ENCODE measurements around the gene B4GALNT3. TPM values are rescaled to one million over a fixed set of nuclear protein-coding genes. Genes with fewer than 3 reads are reported as not detected.

The B4GALNT3 gene
- total and polyA plus RNA-seq, 2 experiments from 2014 or later: 2.8 to 15.8 TPM

DNA sequence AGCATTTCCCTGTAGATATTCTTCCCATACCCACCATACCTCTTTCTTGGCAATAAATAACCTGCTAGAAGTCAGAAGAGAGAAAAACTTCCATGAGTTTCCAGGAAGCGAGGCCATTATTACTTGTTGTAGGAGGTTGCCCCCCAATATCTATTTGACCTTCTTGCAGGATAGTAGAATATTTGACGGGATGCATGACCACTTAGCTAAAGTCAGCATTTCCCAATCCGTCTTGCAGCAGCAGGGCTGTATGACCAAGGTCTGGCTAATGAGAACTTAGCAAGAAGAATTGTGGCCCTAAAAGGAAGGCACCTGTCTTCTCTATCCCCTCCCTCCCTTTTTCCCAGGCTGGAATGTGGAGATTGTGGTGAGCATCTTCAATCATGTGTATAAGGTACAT lies 152.0 kb downstream of the B4GALNT3 start (continued):
- TF ChIP-seq, protein P1, sequence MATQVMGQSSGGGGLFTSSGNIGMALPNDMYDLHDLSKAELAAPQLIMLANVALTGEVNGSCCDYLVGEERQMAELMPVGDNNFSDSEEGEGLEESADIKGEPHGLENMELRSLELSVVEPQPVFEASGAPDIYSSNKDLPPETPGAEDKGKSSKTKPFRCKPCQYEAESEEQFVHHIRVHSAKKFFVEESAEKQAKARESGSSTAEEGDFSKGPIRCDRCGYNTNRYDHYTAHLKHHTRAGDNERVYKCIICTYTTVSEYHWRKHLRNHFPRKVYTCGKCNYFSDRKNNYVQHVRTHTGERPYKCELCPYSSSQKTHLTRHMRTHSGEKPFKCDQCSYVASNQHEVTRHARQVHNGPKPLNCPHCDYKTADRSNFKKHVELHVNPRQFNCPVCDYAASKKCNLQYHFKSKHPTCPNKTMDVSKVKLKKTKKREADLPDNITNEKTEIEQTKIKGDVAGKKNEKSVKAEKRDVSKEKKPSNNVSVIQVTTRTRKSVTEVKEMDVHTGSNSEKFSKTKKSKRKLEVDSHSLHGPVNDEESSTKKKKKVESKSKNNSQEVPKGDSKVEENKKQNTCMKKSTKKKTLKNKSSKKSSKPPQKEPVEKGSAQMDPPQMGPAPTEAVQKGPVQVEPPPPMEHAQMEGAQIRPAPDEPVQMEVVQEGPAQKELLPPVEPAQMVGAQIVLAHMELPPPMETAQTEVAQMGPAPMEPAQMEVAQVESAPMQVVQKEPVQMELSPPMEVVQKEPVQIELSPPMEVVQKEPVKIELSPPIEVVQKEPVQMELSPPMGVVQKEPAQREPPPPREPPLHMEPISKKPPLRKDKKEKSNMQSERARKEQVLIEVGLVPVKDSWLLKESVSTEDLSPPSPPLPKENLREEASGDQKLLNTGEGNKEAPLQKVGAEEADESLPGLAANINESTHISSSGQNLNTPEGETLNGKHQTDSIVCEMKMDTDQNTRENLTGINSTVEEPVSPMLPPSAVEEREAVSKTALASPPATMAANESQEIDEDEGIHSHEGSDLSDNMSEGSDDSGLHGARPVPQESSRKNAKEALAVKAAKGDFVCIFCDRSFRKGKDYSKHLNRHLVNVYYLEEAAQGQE (IDR thresholded peaks at IDR 0.05; ENCODE audit: unreplicated experiment): no peak
- TF ChIP-seq CREB1 (CRISPR knock-in tag; IDR thresholded peaks at IDR 0.05; ENCODE audit: low read depth): no peak
- TF ChIP-seq EZH2phosphoT487 (IDR thresholded peaks at IDR 0.05; ENCODE audit: unreplicated experiment): no peak
- no peak for TF ChIP-seq JUNB (IDR thresholded peaks at IDR 0.05; ENCODE audit: unreplicated experiment)
- no peak for TF ChIP-seq EZH2 (IDR thresholded peaks at IDR 0.05; ENCODE audit: low read depth, unreplicated experiment)
- TF ChIP-seq, protein P2, sequence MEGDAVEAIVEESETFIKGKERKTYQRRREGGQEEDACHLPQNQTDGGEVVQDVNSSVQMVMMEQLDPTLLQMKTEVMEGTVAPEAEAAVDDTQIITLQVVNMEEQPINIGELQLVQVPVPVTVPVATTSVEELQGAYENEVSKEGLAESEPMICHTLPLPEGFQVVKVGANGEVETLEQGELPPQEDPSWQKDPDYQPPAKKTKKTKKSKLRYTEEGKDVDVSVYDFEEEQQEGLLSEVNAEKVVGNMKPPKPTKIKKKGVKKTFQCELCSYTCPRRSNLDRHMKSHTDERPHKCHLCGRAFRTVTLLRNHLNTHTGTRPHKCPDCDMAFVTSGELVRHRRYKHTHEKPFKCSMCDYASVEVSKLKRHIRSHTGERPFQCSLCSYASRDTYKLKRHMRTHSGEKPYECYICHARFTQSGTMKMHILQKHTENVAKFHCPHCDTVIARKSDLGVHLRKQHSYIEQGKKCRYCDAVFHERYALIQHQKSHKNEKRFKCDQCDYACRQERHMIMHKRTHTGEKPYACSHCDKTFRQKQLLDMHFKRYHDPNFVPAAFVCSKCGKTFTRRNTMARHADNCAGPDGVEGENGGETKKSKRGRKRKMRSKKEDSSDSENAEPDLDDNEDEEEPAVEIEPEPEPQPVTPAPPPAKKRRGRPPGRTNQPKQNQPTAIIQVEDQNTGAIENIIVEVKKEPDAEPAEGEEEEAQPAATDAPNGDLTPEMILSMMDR (conservative IDR thresholded peaks at IDR 0.05; ENCODE audit: low read depth in 2 of 2): no peak
- TF ChIP-seq, protein P3, sequence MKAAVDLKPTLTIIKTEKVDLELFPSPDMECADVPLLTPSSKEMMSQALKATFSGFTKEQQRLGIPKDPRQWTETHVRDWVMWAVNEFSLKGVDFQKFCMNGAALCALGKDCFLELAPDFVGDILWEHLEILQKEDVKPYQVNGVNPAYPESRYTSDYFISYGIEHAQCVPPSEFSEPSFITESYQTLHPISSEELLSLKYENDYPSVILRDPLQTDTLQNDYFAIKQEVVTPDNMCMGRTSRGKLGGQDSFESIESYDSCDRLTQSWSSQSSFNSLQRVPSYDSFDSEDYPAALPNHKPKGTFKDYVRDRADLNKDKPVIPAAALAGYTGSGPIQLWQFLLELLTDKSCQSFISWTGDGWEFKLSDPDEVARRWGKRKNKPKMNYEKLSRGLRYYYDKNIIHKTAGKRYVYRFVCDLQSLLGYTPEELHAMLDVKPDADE (IDR thresholded peaks at IDR 0.05): no peak
- no peak for TF ChIP-seq ZNF114 (CRISPR knock-in tag; IDR thresholded peaks at IDR 0.05)

DNA sequence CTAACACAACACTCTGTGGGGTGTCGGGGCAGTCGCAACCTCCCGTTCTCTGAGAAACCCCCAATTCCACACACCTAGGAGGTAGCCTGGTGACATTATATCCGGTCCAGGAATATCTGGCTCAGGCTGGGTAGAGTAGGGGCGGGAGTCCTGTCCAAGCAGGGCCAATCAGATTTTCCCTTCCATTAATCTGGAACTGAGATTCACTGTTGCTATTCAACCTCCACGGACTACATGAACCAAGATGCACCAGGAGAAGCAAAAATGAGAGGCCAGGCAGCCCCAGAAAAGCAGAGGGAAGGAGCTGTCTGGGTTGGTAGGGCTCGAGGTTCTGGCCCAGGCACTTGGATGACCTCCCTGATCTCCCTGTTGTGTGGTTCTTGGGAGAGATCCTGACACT lies 152.6 kb downstream of the B4GALNT3 start:
- H3K36me3 Mint-ChIP-seq (ENCODE audit: low read depth): no peaks in the 10 kb centered on the region
- no peaks in the 10 kb centered on the region for H3K9me3 Mint-ChIP-seq
- Histone ChIP-seq H3K4me3 (no peak overlapping the region), H3K4me2 (no peak overlapping the region), H3K36me3 (ENCODE audit: insufficient read depth) (no peaks in the 10 kb centered on the region), H3K27ac (ENCODE audit: low read depth) (no peak overlapping the region), H3K79me2 (replicated peaks; ENCODE audit: insufficient read depth) (no peaks in the 10 kb centered on the region), H2AFZ (no peak overlapping the region), H3K4me1 (ENCODE audit: insufficient read depth) (no peaks in the 10 kb centered on the region), H3K27me3 (ENCODE audit: insufficient read depth) (no peaks in the 10 kb centered on the region), H4K20me1 (replicated peaks; ENCODE audit: insufficient read depth) (no peaks in the 10 kb centered on the region), H3K9me2 (ENCODE audit: insufficient read depth) (no peaks in the 10 kb centered on the region), H3F3A (replicated peaks; ENCODE audit: low read depth) (no peaks in the 10 kb centered on the region)
- ATAC-seq (peak; percentile 53), DNase-seq (ENCODE audit: low spot score) (peak; percentile 24)
- H3K4me3 Mint-ChIP-seq: no peak overlapping the region
- H3K27ac Mint-ChIP-seq: no peak overlapping the region
- H3K4me1 Mint-ChIP-seq: peaks cover 6% of the 10 kb centered on the region
- peaks cover 4% of the 10 kb centered on the region for H3K27me3 Mint-ChIP-seq (ENCODE audit: insufficient read depth, low read depth, poor library complexity)
- TF ChIP-seq, protein P4, sequence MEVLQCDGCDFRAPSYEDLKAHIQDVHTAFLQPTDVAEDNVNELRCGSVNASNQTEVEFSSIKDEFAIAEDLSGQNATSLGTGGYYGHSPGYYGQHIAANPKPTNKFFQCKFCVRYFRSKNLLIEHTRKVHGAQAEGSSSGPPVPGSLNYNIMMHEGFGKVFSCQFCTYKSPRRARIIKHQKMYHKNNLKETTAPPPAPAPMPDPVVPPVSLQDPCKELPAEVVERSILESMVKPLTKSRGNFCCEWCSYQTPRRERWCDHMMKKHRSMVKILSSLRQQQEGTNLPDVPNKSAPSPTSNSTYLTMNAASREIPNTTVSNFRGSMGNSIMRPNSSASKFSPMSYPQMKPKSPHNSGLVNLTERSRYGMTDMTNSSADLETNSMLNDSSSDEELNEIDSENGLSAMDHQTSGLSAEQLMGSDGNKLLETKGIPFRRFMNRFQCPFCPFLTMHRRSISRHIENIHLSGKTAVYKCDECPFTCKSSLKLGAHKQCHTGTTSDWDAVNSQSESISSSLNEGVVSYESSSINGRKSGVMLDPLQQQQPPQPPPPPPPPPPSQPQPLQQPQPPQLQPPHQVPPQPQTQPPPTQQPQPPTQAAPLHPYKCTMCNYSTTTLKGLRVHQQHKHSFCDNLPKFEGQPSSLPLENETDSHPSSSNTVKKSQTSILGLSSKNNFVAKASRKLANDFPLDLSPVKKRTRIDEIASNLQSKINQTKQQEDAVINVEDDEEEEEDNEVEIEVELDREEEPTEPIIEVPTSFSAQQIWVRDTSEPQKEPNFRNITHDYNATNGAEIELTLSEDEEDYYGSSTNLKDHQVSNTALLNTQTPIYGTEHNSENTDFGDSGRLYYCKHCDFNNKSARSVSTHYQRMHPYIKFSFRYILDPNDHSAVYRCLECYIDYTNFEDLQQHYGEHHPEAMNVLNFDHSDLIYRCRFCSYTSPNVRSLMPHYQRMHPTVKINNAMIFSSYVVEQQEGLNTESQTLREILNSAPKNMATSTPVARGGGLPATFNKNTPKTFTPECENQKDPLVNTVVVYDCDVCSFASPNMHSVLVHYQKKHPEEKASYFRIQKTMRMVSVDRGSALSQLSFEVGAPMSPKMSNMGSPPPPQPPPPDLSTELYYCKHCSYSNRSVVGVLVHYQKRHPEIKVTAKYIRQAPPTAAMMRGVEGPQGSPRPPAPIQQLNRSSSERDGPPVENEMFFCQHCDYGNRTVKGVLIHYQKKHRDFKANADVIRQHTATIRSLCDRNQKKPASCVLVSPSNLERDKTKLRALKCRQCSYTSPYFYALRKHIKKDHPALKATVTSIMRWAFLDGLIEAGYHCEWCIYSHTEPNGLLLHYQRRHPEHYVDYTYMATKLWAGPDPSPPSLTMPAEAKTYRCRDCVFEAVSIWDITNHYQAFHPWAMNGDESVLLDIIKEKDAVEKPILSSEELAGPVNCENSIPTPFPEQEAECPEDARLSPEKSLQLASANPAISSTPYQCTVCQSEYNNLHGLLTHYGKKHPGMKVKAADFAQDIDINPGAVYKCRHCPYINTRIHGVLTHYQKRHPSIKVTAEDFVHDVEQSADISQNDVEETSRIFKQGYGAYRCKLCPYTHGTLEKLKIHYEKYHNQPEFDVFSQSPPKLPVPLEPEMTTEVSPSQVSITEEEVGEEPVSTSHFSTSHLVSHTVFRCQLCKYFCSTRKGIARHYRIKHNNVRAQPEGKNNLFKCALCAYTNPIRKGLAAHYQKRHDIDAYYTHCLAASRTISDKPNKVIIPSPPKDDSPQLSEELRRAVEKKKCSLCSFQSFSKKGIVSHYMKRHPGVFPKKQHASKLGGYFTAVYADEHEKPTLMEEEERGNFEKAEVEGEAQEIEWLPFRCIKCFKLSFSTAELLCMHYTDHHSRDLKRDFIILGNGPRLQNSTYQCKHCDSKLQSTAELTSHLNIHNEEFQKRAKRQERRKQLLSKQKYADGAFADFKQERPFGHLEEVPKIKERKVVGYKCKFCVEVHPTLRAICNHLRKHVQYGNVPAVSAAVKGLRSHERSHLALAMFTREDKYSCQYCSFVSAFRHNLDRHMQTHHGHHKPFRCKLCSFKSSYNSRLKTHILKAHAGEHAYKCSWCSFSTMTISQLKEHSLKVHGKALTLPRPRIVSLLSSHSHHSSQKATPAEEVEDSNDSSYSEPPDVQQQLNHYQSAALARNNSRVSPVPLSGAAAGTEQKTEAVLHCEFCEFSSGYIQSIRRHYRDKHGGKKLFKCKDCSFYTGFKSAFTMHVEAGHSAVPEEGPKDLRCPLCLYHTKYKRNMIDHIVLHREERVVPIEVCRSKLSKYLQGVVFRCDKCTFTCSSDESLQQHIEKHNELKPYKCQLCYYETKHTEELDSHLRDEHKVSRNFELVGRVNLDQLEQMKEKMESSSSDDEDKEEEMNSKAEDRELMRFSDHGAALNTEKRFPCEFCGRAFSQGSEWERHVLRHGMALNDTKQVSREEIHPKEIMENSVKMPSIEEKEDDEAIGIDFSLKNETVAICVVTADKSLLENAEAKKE (CRISPR knock-in tag; IDR thresholded peaks at IDR 0.05): no peak
- TF ChIP-seq EZH2phosphoT487 (IDR thresholded peaks at IDR 0.05; ENCODE audit: unreplicated experiment) (no peak), NANOG (IDR thresholded peaks at IDR 0.05; ENCODE audit: borderline replicate concordance) (no peak), STAT1 (IDR thresholded peaks at IDR 0.05; ENCODE audit: unreplicated experiment) (no peak), CREB1 (CRISPR knock-in tag; IDR thresholded peaks at IDR 0.05; ENCODE audit: low read depth) (no peak), JUNB (IDR thresholded peaks at IDR 0.05; ENCODE audit: unreplicated experiment) (no peak), ZNF114 (CRISPR knock-in tag; IDR thresholded peaks at IDR 0.05) (no peak)
